Measurements from ENCODE around the gene CREB5.

GRCh38 chr7:28592861-28593260, 180.5 kb downstream of the CREB5 start:
- TF ChIP-seq CTCF (IDR thresholded peaks at IDR 0.05) = no peak
- TF ChIP-seq POLR2A (IDR thresholded peaks at IDR 0.05; ENCODE audit: low read depth) = no peak

All from esophagus muscularis mucosa (tissue), 3 donors.